IMR-90 (cell line): Measurements from ENCODE around the gene MYEOV. TPM values are rescaled to one million over a fixed set of nuclear protein-coding genes. Genes with fewer than 3 reads are reported as not detected.

ENCODE experiments used
- ATAC-seq: fragments of 200-7000 bp; cut with Tn5 transposase; 2 replicates; pipeline ENCODE4 v1.9.1; 2020; ENCODE audit warnings: low read depth, mild to moderate bottlenecking, moderate library complexity
- BruUV-seq: library from RNA; stranded (reverse); fragments of 400-500 nt; replicated peaks from 2 replicates; lab custom pipeline; 2021; lab: Mats Ljungman, UMichigan
- CTCF ChIA-PET: fragments of 300-600 bp; formaldehyde crosslinking; extraction: SDS; loops from one replicate; lab custom pipeline; 2021; ENCODE audit warnings: antibody characterized with exemption; lab: Yijun Ruan, JAX
- POLR2A ChIA-PET: fragments of 300-600 bp; sonication (Branson Sonifier 250); formaldehyde crosslinking; loops from one replicate; lab custom pipeline; 2022; ENCODE audit warnings: antibody characterized with exemption; ENCODE audit not compliant: unreplicated experiment; lab: Charles Lee
- DNase-seq: peaks from one replicate; pipeline ENCODE4 v3.0.0; 2013
- H2AFZ ChIP-seq: replicated peaks from 2 replicates; pipeline ENCODE3; 2013; ENCODE audit warnings: low read length, mild to moderate bottlenecking; ENCODE audit not compliant: poor library complexity
- H2AK5ac ChIP-seq: 2 replicates; pipeline ENCODE4 v1.6.1; 2013; ENCODE audit warnings: low read depth, low read length, inconsistent platforms
- H2AK9ac ChIP-seq: replicated peaks from 2 replicates; pipeline ENCODE3; 2013; ENCODE audit warnings: mild to moderate bottlenecking, low read depth, low read length, moderate library complexity; ENCODE audit not compliant: poor library complexity
- H2BK120ac ChIP-seq: 2 replicates; pipeline ENCODE4 v1.6.1; 2013; ENCODE audit warnings: low read depth, low read length, inconsistent platforms
- H2BK15ac ChIP-seq: 3 replicates; pipeline ENCODE4 v1.6.1; 2013; ENCODE audit warnings: low read depth, low read length, inconsistent platforms
- H2BK20ac ChIP-seq: 2 replicates; pipeline ENCODE4 v1.6.1; 2013; ENCODE audit warnings: low read depth, mild to moderate bottlenecking, inconsistent platforms, low read length, moderate library complexity
- H2BK5ac ChIP-seq: 2 replicates; pipeline ENCODE4 v1.6.1; 2013; ENCODE audit warnings: mild to moderate bottlenecking, low read depth, low read length, inconsistent platforms; ENCODE audit not compliant: poor library complexity, severe bottlenecking
- H3K14ac ChIP-seq: replicated peaks from 2 replicates; pipeline ENCODE4 v1.6.1; 2013; ENCODE audit warnings: low read depth, low read length, inconsistent platforms
- H3K18ac ChIP-seq: 2 replicates; pipeline ENCODE4 v1.6.1; 2013; ENCODE audit warnings: low read depth, low read length, control low read depth
- H3K23ac ChIP-seq: 2 replicates; pipeline ENCODE4 v1.6.1; 2013; ENCODE audit warnings: low read depth, low read length, inconsistent platforms
- H3K27ac ChIP-seq: 2 replicates; pipeline ENCODE4 v1.5.1; 2013; ENCODE audit warnings: mild to moderate bottlenecking, control low read depth, low read length; ENCODE audit not compliant: insufficient read depth
- H3K27me3 ChIP-seq: 2 replicates; pipeline ENCODE4 v1.6.1; 2013; ENCODE audit warnings: low read length; ENCODE audit not compliant: control insufficient read depth, insufficient read depth
- H3K36me3 ChIP-seq: 2 replicates; pipeline ENCODE4 v1.6.1; 2013; ENCODE audit warnings: low read length, mixed read lengths; ENCODE audit not compliant: control insufficient read depth, insufficient read depth
- H3K4ac ChIP-seq: 2 replicates; pipeline ENCODE4 v1.6.1; 2013; ENCODE audit warnings: low read depth, low read length, inconsistent platforms
- H3K4me1 ChIP-seq: 2 replicates; pipeline ENCODE4 v1.6.1; 2013; ENCODE audit warnings: low read length, mixed read lengths; ENCODE audit not compliant: control insufficient read depth, insufficient read depth
- H3K4me2 ChIP-seq: 2 replicates; pipeline ENCODE4 v1.6.1; 2013; ENCODE audit warnings: low read depth, mild to moderate bottlenecking, control low read depth, low read length, moderate library complexity
- H3K4me3 ChIP-seq: 2 replicates; pipeline ENCODE4 v1.5.1; 2013; ENCODE audit warnings: low read depth, mild to moderate bottlenecking, control low read depth, low read length, moderate library complexity; ENCODE audit not compliant: insufficient read depth
- H3K56ac ChIP-seq: 2 replicates; pipeline ENCODE4 v1.6.1; 2013; ENCODE audit warnings: low read length, inconsistent platforms; ENCODE audit not compliant: insufficient read depth; ENCODE audit errors: extremely low read depth
- H3K79me1 ChIP-seq, 2 experiments: 2 replicates each; pipeline ENCODE4 v1.6.1; 2013; ENCODE audit warnings: low read length in 2 of 2, inconsistent platforms in 1 of 2, low read depth in 1 of 2
- H3K9ac ChIP-seq: 2 replicates; pipeline ENCODE4 v1.6.1; 2013; ENCODE audit warnings: low read depth, low read length, control low read depth
- H3K9me1 ChIP-seq: 2 replicates; pipeline ENCODE4 v1.6.1; 2013; ENCODE audit warnings: low read length, inconsistent platforms; ENCODE audit not compliant: insufficient read depth
- H3K9me3 ChIP-seq: 2 replicates; pipeline ENCODE4 v1.6.1; 2013; ENCODE audit warnings: low read length; ENCODE audit not compliant: control insufficient read depth, insufficient read depth
- H4K20me1 ChIP-seq: 2 replicates; pipeline ENCODE4 v1.6.1; 2013; ENCODE audit warnings: low read length, inconsistent platforms; ENCODE audit not compliant: insufficient read depth
- H4K5ac ChIP-seq: 2 replicates; pipeline ENCODE4 v1.6.1; 2013; ENCODE audit warnings: mild to moderate bottlenecking, low read depth, low read length, control low read depth
- H4K8ac ChIP-seq, 2 experiments: 2 replicates each; pipeline ENCODE4 v1.6.1; 2013; ENCODE audit warnings: low read depth in 2 of 2, low read length in 2 of 2, control low read depth in 1 of 2, inconsistent platforms in 1 of 2
- H4K91ac ChIP-seq: 2 replicates; pipeline ENCODE4 v1.6.1; 2013; ENCODE audit warnings: low read depth, low read length, inconsistent platforms; ENCODE audit not compliant: insufficient read depth
- MAZ ChIP-seq: IDR thresholded peaks from 2 replicates; pipeline ENCODE4 v1.6.1; 2012; ENCODE audit warnings: low read depth, mild to moderate bottlenecking, low read length, improper control_type of control experiment, moderate library complexity, borderline replicate concordance
- NFE2L2 ChIP-seq: fragments of 150-350 bp; IDR thresholded peaks from 2 replicates; pipeline ENCODE4 v1.6.1; 2016; ENCODE audit warnings: low read depth, mild to moderate bottlenecking, low read length
- WGBS, 2 experiments: methylation state at CpG; one replicate each; pipeline versions ENCODE4 v1.1.5 to v1.1.7; 2013; ENCODE audit warnings: missing lambda C conversion rate in 2 of 2; ENCODE audit not compliant: insufficient read length in 1 of 2; ENCODE audit errors: extremely low coverage in 2 of 2; 5-methylcytosine and 5-hydroxymethylcytosine counted together
- dilution Hi-C: fragments of 300-500 bp; cut with HindIII; formaldehyde crosslinking; loops from one replicate; pipeline ENCODE4 v1.14.3; 2018; ENCODE audit warnings: low sequenced_read_pairs; ENCODE audit not compliant: unreplicated experiment
- in situ Hi-C: fragments of 300-500 bp; cut with MboI; formaldehyde crosslinking; loops from 3 replicates; pipeline ENCODE4 v1.14.3; 2019; ENCODE audit warnings: low sequenced_read_pairs, inconsistent platforms, mixed read lengths
- intact Hi-C: fragments of 100-400 bp; cut with micrococcal nuclease; formaldehyde crosslinking; loops from 2 replicates; pipeline ENCODE4 v1.10.0; 2022
- polyA plus RNA-seq, 3 experiments: library from polyadenylated mRNA; depleted of rRNA; stranded (reverse); fragments of >200 nt; gene quantifications; 2 replicates each; pipeline ENCODE4 v1.2.3, GENCODE V29; 2012; ENCODE audit warnings: low replicate concordance in 1 of 3
- total RNA-seq: library from RNA; depleted of rRNA; stranded (reverse); fragments of >200 nt; gene quantifications from 2 replicates; pipeline ENCODE4 v1.2.3, GENCODE V29; 2012

Gene MYEOV
- total and polyA plus RNA-seq, 2 of the 4 experiments (the other 2 are of a cell fraction), result 5.8 to 6.8 TPM

- H3K36me3 ChIP-seq, result no peaks in the 10 kb centered on the region
- peak overlapping the region; percentile 88 for H2AK5ac ChIP-seq
- H3K9me3 ChIP-seq, result no peaks in the 10 kb centered on the region
- H2BK5ac ChIP-seq, result peak overlapping the region; percentile 5
- peak overlapping the region; percentile 45; the same call in 1 of the 2 replicates for H3K14ac ChIP-seq
- H2BK120ac ChIP-seq, result peak overlapping the region; percentile 52
- no peak overlapping the region for H3K23ac ChIP-seq
- in situ Hi-C loops (no loop called here), intact Hi-C loops (no loop called here), dilution Hi-C loops (no loop called here)
- H4K91ac ChIP-seq, result no peak overlapping the region
- H3K27me3 ChIP-seq, result no peaks in the 10 kb centered on the region
- WGBS, 2 experiments, result 80% methylated on average over 2 of the region's 6 CpGs; no CpG with 5 or more reads in 1 of the 2 experiments
- H2AFZ ChIP-seq, result peak overlapping the region; percentile 27
- H2BK20ac ChIP-seq, result peak overlapping the region; percentile 36; the same call in 1 of the 2 replicates
- no peak overlapping the region for H3K27ac ChIP-seq
- no peaks in the 10 kb centered on the region for H4K20me1 ChIP-seq
- peaks cover 9 to 49% of the 10 kb centered on the region in 2 experiments for H3K79me1 ChIP-seq
- peak overlapping the region; percentile 35 for H2AK9ac ChIP-seq
- no peak overlapping the region for H3K9ac ChIP-seq
- peak overlapping the region; percentile 82; the same call in 1 of the 3 replicates for H2BK15ac ChIP-seq
- no peak overlapping the region for H3K4me3 ChIP-seq
- no peak overlapping the region for H3K18ac ChIP-seq
- H4K8ac ChIP-seq, result no peak overlapping the region; a peak in 1 of 4 replicates
- peaks cover 5% of the 10 kb centered on the region; the same call in 1 of the 2 replicates for H3K9me1 ChIP-seq
- no peak for DNase-seq
- no TSS peak for BruUV-seq
- ChIA-PET POLR2A (no interaction called here), CTCF (no interaction called here)
- H4K5ac ChIP-seq, result no peak overlapping the region
- peak; percentile 39; the same call in 1 of the 2 replicates for TF ChIP-seq NFE2L2
- TF ChIP-seq MAZ, result no peak
- H3K4me2 ChIP-seq, result no peak overlapping the region
- no peak for ATAC-seq
- H3K4me1 ChIP-seq, result no peaks in the 10 kb centered on the region
- peak overlapping the region; percentile 78 for H3K4ac ChIP-seq
- H3K56ac ChIP-seq, result no peak overlapping the region
Measured at GRCh38 chr11:69327741-69328191, 33.8 kb downstream of the MYEOV start.
